K562 (cell line): Measurements from ENCODE around the gene PDPR. TPM values are rescaled to one million over a fixed set of nuclear protein-coding genes. Genes with fewer than 3 reads are reported as not detected.

Experiments
- ATAC-seq: fragments of 200-7000 bp; cut with Tn5 transposase; 3 replicates; pipeline ENCODE4 v1.9.1; 2020; ENCODE audit warnings: moderate library complexity
- BruUV-seq: library from RNA; stranded (reverse); fragments of 400-500 nt; replicated peaks from 2 replicates; lab custom pipeline; 2021; lab: Mats Ljungman, UMichigan
- CTCF ChIA-PET: fragments of 300-600 bp; formaldehyde crosslinking; extraction: SDS; loops from one replicate; lab custom pipeline; 2021; ENCODE audit warnings: low intra/inter-chr PET ratio; lab: Yijun Ruan, JAX
- POLR2A ChIA-PET: fragments of 300-600, 350-650 bp; sonication (Branson Sonifier 250); formaldehyde crosslinking; extraction: SDS; loops from one replicate; lab custom pipeline; 2021; ENCODE audit warnings: antibody characterized with exemption, inconsistent platforms; lab: Yijun Ruan, JAX
- DNase-seq, 4 experiments: peaks; one replicate each; pipeline versions ENCODE4 v3.0.0 to v3.0.0-alpha.2; 2011 to 2018; ENCODE audit warnings: low spot score in 3 of 4, mixed read lengths in 3 of 4; ENCODE audit errors: extremely low read depth in 1 of 4
- FAIRE-seq: peaks from 2 replicates; lab custom pipeline; 2011; peaks lifted over from hg19 to GRCh38; lab: Jason Lieb, UNC
- H2AFZ ChIP-seq: 2 replicates; pipeline ENCODE4 v1.6.0; 2011; ENCODE audit warnings: low read depth, low read length, control low read depth, inconsistent platforms
- H3K27ac ChIP-seq: fragments of 200-600 bp; 3 replicates; pipeline ENCODE4 v1.8.0; 2011; ENCODE audit warnings: low read depth, mild to moderate bottlenecking, control low read depth, inconsistent platforms, low read length, moderate library complexity, mixed read lengths; ENCODE audit errors: extremely low read depth
- H3K27me3 ChIP-seq, 2 experiments: fragments of 300-600 bp in 1 of 2; 2 replicates in 1 of 2; 3 replicates in 1 of 2; pipeline versions ENCODE4 v1.6.0 to v1.8.0; 2011; ENCODE audit warnings: inconsistent platforms in 2 of 2, low read length in 2 of 2, mild to moderate bottlenecking in 1 of 2, mixed read lengths in 1 of 2, moderate library complexity in 1 of 2; ENCODE audit not compliant: control insufficient read depth in 2 of 2, insufficient read depth in 2 of 2
- H3K36me3 ChIP-seq: fragments of 300-600 bp; 3 replicates; pipeline ENCODE4 v1.8.0; 2011; ENCODE audit warnings: mild to moderate bottlenecking, low read length, inconsistent platforms; ENCODE audit not compliant: control insufficient read depth, insufficient read depth
- H3K4me1 ChIP-seq, 2 experiments: fragments of 200-600 bp in 1 of 2; replicated peaks in 1 of 2; 2 replicates in 1 of 2; 3 replicates in 1 of 2; pipeline versions ENCODE4 v1.5.1 to v1.8.0; 2011; ENCODE audit warnings: inconsistent platforms in 2 of 2, low read length in 2 of 2, mild to moderate bottlenecking in 1 of 2, mixed read lengths in 1 of 2, moderate library complexity in 1 of 2; ENCODE audit not compliant: control insufficient read depth in 2 of 2, insufficient read depth in 2 of 2
- H3K4me2 ChIP-seq: 2 replicates; pipeline ENCODE4 v1.6.1; 2011; ENCODE audit warnings: low read length, control low read depth, inconsistent platforms, mixed read lengths; ENCODE audit not compliant: insufficient read depth
- H3K4me3 ChIP-seq: fragments of 200-600 bp; sonication (generic), shearing (Covaris generic); 2 replicates; pipeline ENCODE4 v1.5.1; 2016; ENCODE audit warnings: control low read depth, inconsistent platforms
- H3K79me2 ChIP-seq: fragments of 200-600 bp; 3 replicates; pipeline ENCODE4 v1.8.0; 2011; ENCODE audit warnings: low read length, inconsistent platforms; ENCODE audit not compliant: control insufficient read depth, insufficient read depth
- H3K9ac ChIP-seq, 2 experiments: 2 replicates each; pipeline versions ENCODE4 v1.6.0 to v1.6.1; 2011; ENCODE audit warnings: low read depth in 2 of 2, low read length in 2 of 2, control low read depth in 1 of 2, inconsistent platforms in 1 of 2, mild to moderate bottlenecking in 1 of 2, mixed read lengths in 1 of 2; ENCODE audit not compliant: insufficient read depth in 1 of 2
- H3K9me1 ChIP-seq: one replicate; pipeline ENCODE4 v1.6.0; 2011; ENCODE audit warnings: inconsistent platforms, mild to moderate bottlenecking, low read length, moderate library complexity; ENCODE audit not compliant: control insufficient read depth, insufficient read depth
- H3K9me3 ChIP-seq: replicated peaks from 2 replicates; pipeline ENCODE4 v1.5.1; 2011; ENCODE audit warnings: low read depth, low read length, inconsistent platforms; ENCODE audit not compliant: control insufficient read depth, insufficient read depth
- H4K20me1 ChIP-seq: replicated peaks from 2 replicates; pipeline ENCODE4 v1.6.1; 2011; ENCODE audit warnings: low read length, inconsistent platforms, mixed read lengths; ENCODE audit not compliant: control insufficient read depth, insufficient read depth
- BACH1 ChIP-seq: fragments of 200-800 bp; sonication (Bioruptor generic); IDR thresholded peaks from 2 replicates; pipeline ENCODE4 v1.6.1; 2016; ENCODE audit warnings: missing genetic modification characterization, missing compliant biosample characterization
- CREM ChIP-seq: IDR thresholded peaks from 2 replicates; pipeline ENCODE4 v1.6.1; 2014; ENCODE audit warnings: antibody characterized with exemption, low read depth
- MYBL2 ChIP-seq, 2 experiments: fragments of 450-650 bp in 1 of 2; sonication (generic) in 1 of 2; formaldehyde crosslinking in 1 of 2; IDR thresholded peaks; 2 replicates each; pipeline versions ENCODE4 v1.6.1 to v1.8.1; 2017 to 2022; ENCODE audit warnings: borderline replicate concordance in 1 of 2, inconsistent platforms in 1 of 2, low read depth in 1 of 2, mild to moderate bottlenecking in 1 of 2, missing genetic modification reagents in 1 of 2, moderate library complexity in 1 of 2
- NFRKB ChIP-seq: fragments of 450-650 bp; IDR thresholded peaks from 2 replicates; pipeline ENCODE4 v1.6.1; 2016; ENCODE audit warnings: low read depth
- NR2C2 ChIP-seq, 2 experiments: fragments of 200-800 bp in 1 of 2; sonication (Bioruptor generic) in 1 of 2; sonication (generic) in 1 of 2; formaldehyde crosslinking in 1 of 2; IDR thresholded peaks; 2 replicates each; pipeline versions ENCODE4 v1.6.1 to v1.8.0; 2016 to 2022; ENCODE audit warnings: mild to moderate bottlenecking in 1 of 2, missing compliant biosample characterization in 1 of 2, missing genetic modification characterization in 1 of 2, missing genetic modification reagents in 1 of 2
- POLR2A ChIP-seq: fragments of 450-650 bp; conservative IDR thresholded peaks from 2 replicates; pipeline ENCODE4 v1.6.1; 2016
- RBM34 ChIP-seq: fragments of 200-400 bp; formaldehyde crosslinking; IDR thresholded peaks from 2 replicates; pipeline ENCODE4 v1.6.1; 2018; ENCODE audit warnings: low read length, borderline replicate concordance; ENCODE audit not compliant: insufficient read depth
- ZKSCAN8 ChIP-seq: fragments of 200-800 bp; sonication (Bioruptor generic); IDR thresholded peaks from 2 replicates; pipeline ENCODE4 v1.6.1; 2016; ENCODE audit warnings: missing genetic modification characterization, missing compliant biosample characterization
- ZNF583 ChIP-seq: fragments of 250-450 bp; sonication (Bioruptor Pico); IDR thresholded peaks from 2 replicates; pipeline ENCODE4 v1.4.0; 2020
- WGBS: fragments of 100-300 bp; shearing (Covaris generic); methylation state at CpG from one replicate; pipeline ENCODE4 v1.1.6; 2016; ENCODE audit warnings: low coverage, mixed read lengths; ENCODE audit not compliant: insufficient coverage; ENCODE audit errors: missing lambda C conversion rate; 5-methylcytosine and 5-hydroxymethylcytosine counted together
- in situ Hi-C: fragments of 300-500 bp; cut with MboI; formaldehyde crosslinking; loops from 4 replicates; pipeline ENCODE4 v1.15.0; 2018; ENCODE audit warnings: inconsistent platforms, mixed read lengths
- intact Hi-C: fragments of 100-400 bp; cut with micrococcal nuclease; formaldehyde crosslinking; loops from 2 replicates; pipeline ENCODE4 v1.14.2; 2022
- polyA plus RNA-seq, 8 experiments: library from polyadenylated mRNA; depleted of rRNA in 4 of 8; stranded (reverse) in 5 of 8; unstranded in 3 of 8; fragments of >200 nt; fragmentation: Nextera tagmentation in 2 of 8; fragmentation: Illumina TruSeq in 1 of 8; extraction: Ambion mirVana in 2 of 8; extraction: Trizol in 1 of 8; gene quantifications; 2 replicates each; pipeline versions ENCODE4 v1.2.1 to v1.2.3, GENCODE V29; 2011 to 2014; ENCODE audit warnings: inconsistent platforms in 1 of 8, missing spikeins in 1 of 8
- total RNA-seq, 7 experiments: library from RNA; depleted of rRNA in 6 of 7; stranded (reverse); fragments of >200 nt in 6 of 7; fragmentation: Illumina TruSeq in 2 of 7; extraction: Trizol in 2 of 7; gene quantifications; 2 replicates each; pipeline versions ENCODE4 v1.2.1 to v1.2.3, GENCODE V29; 2011 to 2021; ENCODE audit warnings: low replicate concordance in 1 of 7
- TF ChIP-seq, protein P1 (sequence below), 2 experiments: fragments of 450-650 bp in 1 of 2; sonication (generic) in 1 of 2; formaldehyde crosslinking in 1 of 2; IDR thresholded peaks in 1 of 2; conservative IDR thresholded peaks in 1 of 2; 2 replicates each; pipeline versions ENCODE4 v1.6.1 to v1.8.1; 2016 to 2023; ENCODE audit warnings: mild to moderate bottlenecking in 2 of 2, moderate library complexity in 2 of 2, inconsistent platforms in 1 of 2, missing genetic modification reagents in 1 of 2
- TF ChIP-seq, protein P2 (sequence below): sonication (generic); formaldehyde crosslinking; IDR thresholded peaks from 2 replicates; pipeline ENCODE4 v1.8.1; 2023; ENCODE audit warnings: mild to moderate bottlenecking, missing genetic modification reagents

The PDPR gene
- total and polyA plus RNA-seq, 9 of the 15 experiments (the other 6 are each of a cell fraction or from before 2014, with no cell fraction given), result 4.9 to 35.7 (median 19.1) TPM

DNA sequence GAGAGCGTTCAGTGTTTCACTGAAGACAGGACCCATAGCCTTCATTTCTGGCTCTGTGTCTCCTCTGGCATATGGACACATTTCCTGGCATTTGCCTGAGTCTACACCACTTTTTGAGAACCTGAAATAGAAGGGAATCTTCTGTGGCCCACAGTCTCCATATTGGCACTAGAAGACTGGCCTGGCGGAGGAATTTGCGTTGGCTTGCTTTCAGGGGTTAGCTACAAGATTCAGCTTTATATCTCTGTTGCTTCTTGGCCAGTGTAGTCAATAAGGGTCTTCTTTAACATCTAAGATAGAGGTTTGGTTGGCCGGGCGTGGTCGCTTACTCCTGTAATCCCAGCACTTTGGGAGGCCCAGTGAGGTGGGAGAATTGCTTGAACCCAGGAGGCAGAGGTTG, 46.7 kb downstream of the PDPR start:
- H3K79me2 ChIP-seq, result no peaks in the 10 kb centered on the region
- ChIA-PET POLR2A (interaction anchor here (1.1 kb wide), 1 partner anchor 91 kb away, joined by 4 read pairs; the partner anchor contains the start of gene EXOSC6), CTCF (no interaction called here)
- intact Hi-C loops (no loop called here), in situ Hi-C loops (loop anchor here (10.0 kb wide), 1 partner anchor 216 kb away; no protein-coding TSS in a partner anchor)
- peak in 2 of 4 experiments; percentile 5 to 7 for DNase-seq
- no peak for FAIRE-seq
- H3K27me3 ChIP-seq, result no peaks in the 10 kb centered on the region; a peak in 1 of 5 replicates
- no peaks in the 10 kb centered on the region for H3K9me3 ChIP-seq
- ATAC-seq, result no peak
- no peaks in the 10 kb centered on the region for H3K9me1 ChIP-seq
- peaks cover 66% of the 10 kb centered on the region for H3K36me3 ChIP-seq
- no TSS peak for BruUV-seq
- no peak overlapping the region for H2AFZ ChIP-seq
- peaks cover 3% of the 10 kb centered on the region; the same call in 1 of the 2 replicates for H4K20me1 ChIP-seq
- H3K4me1 ChIP-seq, result peaks cover 0 to 5% of the 10 kb centered on the region in 2 experiments; a peak in 1 of 5 replicates
- H3K4me3 ChIP-seq, result no peak overlapping the region
- no peak overlapping the region for H3K9ac ChIP-seq
- H3K27ac ChIP-seq, result no peak overlapping the region
- TF ChIP-seq NR2C2 (CRISPR knock-in tag; IDR thresholded peaks at IDR 0.05), result no peak
- TF ChIP-seq NR2C2 (tag; IDR thresholded peaks at IDR 0.05), result no peak
- TF ChIP-seq, protein P1, sequence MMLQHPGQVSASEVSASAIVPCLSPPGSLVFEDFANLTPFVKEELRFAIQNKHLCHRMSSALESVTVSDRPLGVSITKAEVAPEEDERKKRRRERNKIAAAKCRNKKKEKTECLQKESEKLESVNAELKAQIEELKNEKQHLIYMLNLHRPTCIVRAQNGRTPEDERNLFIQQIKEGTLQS (IDR thresholded peaks at IDR 0.05), result no peak
- TF ChIP-seq, protein P1 (CRISPR knock-in tag; conservative IDR thresholded peaks at IDR 0.05), result no peak
- TF ChIP-seq CREM, result no peak
- no peak for TF ChIP-seq NFRKB
- no peak for TF ChIP-seq BACH1
- TF ChIP-seq ZNF583 (CRISPR knock-in tag), result no peak
- TF ChIP-seq RBM34, result no peak
- no peak for TF ChIP-seq POLR2A
- TF ChIP-seq ZKSCAN8 (CRISPR knock-in tag), result no peak
- no peak for TF ChIP-seq MYBL2 (IDR thresholded peaks at IDR 0.05; ENCODE audit: low read depth)
- no peak for TF ChIP-seq MYBL2 (CRISPR knock-in tag; IDR thresholded peaks at IDR 0.05; ENCODE audit: borderline replicate concordance)
- TF ChIP-seq, protein P2, sequence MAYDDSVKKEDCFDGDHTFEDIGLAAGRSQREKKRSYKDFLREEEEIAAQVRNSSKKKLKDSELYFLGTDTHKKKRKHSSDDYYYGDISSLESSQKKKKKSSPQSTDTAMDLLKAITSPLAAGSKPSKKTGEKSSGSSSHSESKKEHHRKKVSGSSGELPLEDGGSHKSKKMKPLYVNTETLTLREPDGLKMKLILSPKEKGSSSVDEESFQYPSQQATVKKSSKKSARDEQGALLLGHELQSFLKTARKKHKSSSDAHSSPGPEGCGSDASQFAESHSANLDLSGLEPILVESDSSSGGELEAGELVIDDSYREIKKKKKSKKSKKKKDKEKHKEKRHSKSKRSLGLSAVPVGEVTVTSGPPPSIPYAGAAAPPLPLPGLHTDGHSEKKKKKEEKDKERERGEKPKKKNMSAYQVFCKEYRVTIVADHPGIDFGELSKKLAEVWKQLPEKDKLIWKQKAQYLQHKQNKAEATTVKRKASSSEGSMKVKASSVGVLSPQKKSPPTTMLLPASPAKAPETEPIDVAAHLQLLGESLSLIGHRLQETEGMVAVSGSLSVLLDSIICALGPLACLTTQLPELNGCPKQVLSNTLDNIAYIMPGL (CRISPR knock-in tag), result no peak
- TF ChIP-seq, all 486 proteins: peak for 0
- WGBS, result 96% methylated on average over 6 of the region's 6 CpGs
- no peak overlapping the region for H3K4me2 ChIP-seq
